Measurements from ENCODE around the gene LUZP2. TPM values are rescaled to one million over a fixed set of nuclear protein-coding genes. Genes with fewer than 3 reads are reported as not detected.

The LUZP2 gene
- polyA plus RNA-seq, 1 of the 3 experiments (the other 2 are of a cell fraction), result 0.03 TPM

DNA sequence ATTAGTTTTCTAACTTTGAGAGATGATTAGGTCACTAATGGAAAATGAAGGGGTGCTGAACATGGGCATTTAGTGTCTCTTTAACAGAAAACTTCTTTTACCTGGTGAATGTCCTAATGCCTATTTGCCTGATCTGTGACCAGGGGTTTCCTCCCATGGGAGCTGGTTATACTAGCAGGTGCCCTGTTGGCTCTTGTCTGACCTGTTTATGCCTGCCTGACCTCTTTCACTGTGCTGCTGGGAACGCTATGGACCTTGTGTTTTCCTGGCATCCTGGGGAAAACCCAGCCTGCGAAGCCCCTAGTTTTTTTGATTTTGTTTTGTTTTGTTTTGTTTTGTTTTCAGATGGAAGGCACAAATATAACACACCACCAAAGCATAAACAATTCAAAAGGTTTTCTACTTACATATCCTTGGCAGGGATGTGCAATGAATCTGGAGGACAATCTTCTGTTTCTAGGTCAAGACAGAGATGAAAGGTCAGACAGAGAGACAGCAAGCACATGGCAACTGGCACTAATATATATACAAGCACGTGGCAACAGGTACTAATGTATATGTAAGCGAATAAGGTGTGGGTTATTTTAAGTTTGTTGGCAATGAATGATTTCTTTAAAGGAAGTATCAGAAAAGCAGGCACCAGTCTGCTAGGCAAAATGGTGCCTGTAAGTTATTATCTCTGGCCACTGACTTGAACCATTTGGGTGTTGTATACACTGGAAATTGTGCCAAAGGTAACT is 390.2 kb downstream of the LUZP2 start:
- POLR2A ChIA-PET, result no interaction called here
- Histone ChIP-seq H3K4me1 (ENCODE audit: control insufficient read depth in 1 of 2, insufficient read depth in 2 of 2, low read depth in 1 of 2, low read length in 1 of 2) (no peaks in the 10 kb centered on the region), H3F3A (replicated peaks; ENCODE audit: insufficient read depth) (no peaks in the 10 kb centered on the region), H3K9me3 (no peaks in the 10 kb centered on the region), H3K36me3 (replicated peaks in 1 of 2; ENCODE audit: control insufficient read depth in 1 of 2, insufficient read depth in 2 of 2, low read length in 1 of 2) (no peaks in the 10 kb centered on the region), H3K27me3 (ENCODE audit: insufficient read depth) (no peaks in the 10 kb centered on the region), H3K4me3 (ENCODE audit: low read depth in 2 of 2, low read length in 1 of 2) (no peak overlapping the region), H3K9ac (no peak overlapping the region), H3K27ac (ENCODE audit: low read depth in 2 of 2, low read length in 1 of 2) (no peak overlapping the region), H3K79me2 (ENCODE audit: insufficient read depth) (no peaks in the 10 kb centered on the region), H3K9me2 (no peaks in the 10 kb centered on the region), H2AFZ (ENCODE audit: low read depth) (no peak overlapping the region), H3K4me2 (no peak overlapping the region), H4K20me1 (ENCODE audit: insufficient read depth) (no peaks in the 10 kb centered on the region)
- 35% methylated on average over 4 of the region's 4 CpGs for WGBS (ENCODE audit: low lambda C conversion rate)
- DNase-seq, result no peak
- CTCF ChIA-PET, result no interaction called here
- no peak for TF ChIP-seq GATA2 (CRISPR knock-in tag; IDR thresholded peaks at IDR 0.05)
- TF ChIP-seq, protein P1, sequence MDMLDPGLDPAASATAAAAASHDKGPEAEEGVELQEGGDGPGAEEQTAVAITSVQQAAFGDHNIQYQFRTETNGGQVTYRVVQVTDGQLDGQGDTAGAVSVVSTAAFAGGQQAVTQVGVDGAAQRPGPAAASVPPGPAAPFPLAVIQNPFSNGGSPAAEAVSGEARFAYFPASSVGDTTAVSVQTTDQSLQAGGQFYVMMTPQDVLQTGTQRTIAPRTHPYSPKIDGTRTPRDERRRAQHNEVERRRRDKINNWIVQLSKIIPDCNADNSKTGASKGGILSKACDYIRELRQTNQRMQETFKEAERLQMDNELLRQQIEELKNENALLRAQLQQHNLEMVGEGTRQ (IDR thresholded peaks at IDR 0.05; ENCODE audit: borderline replicate concordance, low read depth, low read length), result no peak
- no peak for TF ChIP-seq FOXJ3 (CRISPR knock-in tag; IDR thresholded peaks at IDR 0.05)
- TF ChIP-seq FOXM1 (IDR thresholded peaks at IDR 0.05; ENCODE audit: low read depth), result no peak
- no peak for TF ChIP-seq EZH2phosphoT487 (IDR thresholded peaks at IDR 0.05; ENCODE audit: borderline replicate concordance, low read depth)
- TF ChIP-seq SIN3A (IDR thresholded peaks at IDR 0.05; ENCODE audit: borderline replicate concordance, low read depth, low read length), result no peak
- TF ChIP-seq CHD2 (IDR thresholded peaks at IDR 0.05; ENCODE audit: low read length, partially characterized antibody), result no peak
- TF ChIP-seq, protein P2, sequence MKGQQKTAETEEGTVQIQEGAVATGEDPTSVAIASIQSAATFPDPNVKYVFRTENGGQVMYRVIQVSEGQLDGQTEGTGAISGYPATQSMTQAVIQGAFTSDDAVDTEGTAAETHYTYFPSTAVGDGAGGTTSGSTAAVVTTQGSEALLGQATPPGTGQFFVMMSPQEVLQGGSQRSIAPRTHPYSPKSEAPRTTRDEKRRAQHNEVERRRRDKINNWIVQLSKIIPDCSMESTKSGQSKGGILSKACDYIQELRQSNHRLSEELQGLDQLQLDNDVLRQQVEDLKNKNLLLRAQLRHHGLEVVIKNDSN (IDR thresholded peaks at IDR 0.05; ENCODE audit: borderline replicate concordance, low read depth), result no peak
- no peak for TF ChIP-seq RCOR1 (IDR thresholded peaks at IDR 0.05; ENCODE audit: low read length)
- no peak for TF ChIP-seq JUND (IDR thresholded peaks at IDR 0.05)
- TF ChIP-seq RAD21 (IDR thresholded peaks at IDR 0.05; ENCODE audit: low read length), result no peak
- no peak for TF ChIP-seq TEAD4 (IDR thresholded peaks at IDR 0.05; ENCODE audit: borderline replicate concordance, insufficient read depth)
- TF ChIP-seq FOSL2 (IDR thresholded peaks at IDR 0.05; ENCODE audit: borderline replicate concordance, low read depth), result no peak
- TF ChIP-seq, protein P3, sequence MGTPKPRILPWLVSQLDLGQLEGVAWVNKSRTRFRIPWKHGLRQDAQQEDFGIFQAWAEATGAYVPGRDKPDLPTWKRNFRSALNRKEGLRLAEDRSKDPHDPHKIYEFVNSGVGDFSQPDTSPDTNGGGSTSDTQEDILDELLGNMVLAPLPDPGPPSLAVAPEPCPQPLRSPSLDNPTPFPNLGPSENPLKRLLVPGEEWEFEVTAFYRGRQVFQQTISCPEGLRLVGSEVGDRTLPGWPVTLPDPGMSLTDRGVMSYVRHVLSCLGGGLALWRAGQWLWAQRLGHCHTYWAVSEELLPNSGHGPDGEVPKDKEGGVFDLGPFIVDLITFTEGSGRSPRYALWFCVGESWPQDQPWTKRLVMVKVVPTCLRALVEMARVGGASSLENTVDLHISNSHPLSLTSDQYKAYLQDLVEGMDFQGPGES (IDR thresholded peaks at IDR 0.05; ENCODE audit: low read depth, low read length), result no peak
- TF ChIP-seq TCF12 (IDR thresholded peaks at IDR 0.05), result no peak
- TF ChIP-seq SMC3 (IDR thresholded peaks at IDR 0.05; ENCODE audit: low read depth, low read length), result no peak
- TF ChIP-seq YY1 (IDR thresholded peaks at IDR 0.05; ENCODE audit: low read depth), result no peak

All from SK-N-SH (cell line).